HG03039 (cell line): ENCODE results near the gene TAP2.
"Not testable (repeated sequence)": the region's sequence is repeated elsewhere in the genome, so short reads cannot be mapped to it uniquely, and the experiment has no call there.

Source experiments
- ATAC-seq: cut with Tn5 transposase; IDR thresholded peaks from one replicate; pipeline ENCODE4 v1.9.1; 2021; ENCODE audit warnings: mild to moderate bottlenecking, moderate library complexity; ENCODE audit not compliant: unreplicated experiment

The TAP2 gene

GRCh38 chr6:32836873-32837272 lies 1.7 kb downstream of the TAP2 start:
- no peak for ATAC-seq

- no peak for ATAC-seq
These were observed 3.2 kb downstream of the TAP2 start for GRCh38 chr6:32835167-32835893.

GRCh38 chr6:32833664-32834063 lies 4.9 kb downstream of the TAP2 start:
- ATAC-seq: no peak

GRCh38 chr6:32832535-32832934 lies 6.0 kb downstream of the TAP2 start:
- ATAC-seq: no peak

- no peak for ATAC-seq
These were observed 7.6 kb downstream of the TAP2 start for GRCh38 chr6:32830936-32831335.

GRCh38 chr6:32830017-32830416 lies 8.5 kb downstream of the TAP2 start:
- ATAC-seq: no peak

GRCh38 chr6:32829495-32829894 lies 9.0 kb downstream of the TAP2 start:
- no peak for ATAC-seq

GRCh38 chr6:32827025-32827424 lies 11.5 kb downstream of the TAP2 start:
- ATAC-seq: no peak

GRCh38 chr6:32825966-32826365 lies 12.6 kb downstream of the TAP2 start:
- no peak for ATAC-seq

- no peak for ATAC-seq
These were observed 18.8 kb downstream of the TAP2 start for GRCh38 chr6:32819729-32820128.

GRCh38 chr6:32818867-32819266 lies 19.7 kb downstream of the TAP2 start:
- ATAC-seq: no peak

GRCh38 chr6:32816746-32817204 lies 21.8 kb downstream of the TAP2 start, which contains the start of gene HLA-DOB:
HLA-DOB (minus strand) TSS chr6:32817002; CDS start chr6:32816951, 51 bp downstream.
- ATAC-seq: no peak

GRCh38 chr6:32815996-32816395 lies 22.5 kb downstream of the TAP2 start:
- no peak for ATAC-seq

- ATAC-seq: no peak
These were observed 23.4 kb downstream of the TAP2 start for GRCh38 chr6:32815115-32815514.

- ATAC-seq: no peak
These were observed 24.4 kb downstream of the TAP2 start for GRCh38 chr6:32814145-32814544.

GRCh38 chr6:32809171-32809570 lies 29.4 kb downstream of the TAP2 start:
- no peak for ATAC-seq

GRCh38 chr6:32807020-32807580 lies 31.4 kb downstream of the TAP2 start:
- ATAC-seq: no peak

- not testable (repeated sequence) for ATAC-seq
These were observed 33.1 kb downstream of the TAP2 start for GRCh38 chr6:32805404-32805803.

- ATAC-seq: no peak
These were observed 35.1 kb downstream of the TAP2 start for GRCh38 chr6:32803416-32803815.

- no peak for ATAC-seq
These were observed 38.8 kb downstream of the TAP2 start for GRCh38 chr6:32799740-32800139.

- no peak for ATAC-seq
These were observed 39.4 kb downstream of the TAP2 start for GRCh38 chr6:32799168-32799567.
